NCI-H2029 treated with DMSO at 0.1 percent for 48 hours (cell line): ENCODE measurements around the gene DNAJC27.
A peak's percentile ranks its signal among the peaks of the same experiment; 100 is the strongest.
"Not testable (repeated sequence)": the region's sequence is repeated elsewhere in the genome, so short reads cannot be mapped to it uniquely, and the experiment has no call there.

Experiments used
- DNase-seq: peaks from one replicate; lab custom pipeline; 2025; lab: John Stamatoyannopoulos, UW

DNAJC27 gene

GRCh38 chr2:24971536-24972314, at the start of gene DNAJC27:
Gene DNAJC27 (minus strand): TSS chr2:24971955. CDS start chr2:24971904, 51 bp downstream.
- DNase-seq = peak; percentile 77

- DNase-seq = no peak
Observed at GRCh38 chr2:25018681-25019080, 46.9 kb upstream of the DNAJC27 start.

- DNase-seq = no peak
Observed at GRCh38 chr2:25014631-25015030, 42.9 kb upstream of the DNAJC27 start.

- not testable (repeated sequence) for DNase-seq
Observed at GRCh38 chr2:25011342-25011741, 39.6 kb upstream of the DNAJC27 start.

GRCh38 chr2:25009954-25010353, 38.2 kb upstream of the DNAJC27 start:
- DNase-seq = no peak

GRCh38 chr2:25002066-25002465, 30.3 kb upstream of the DNAJC27 start:
- no peak for DNase-seq

GRCh38 chr2:25001325-25001637, 29.5 kb upstream of the DNAJC27 start:
- DNase-seq = no peak

- DNase-seq = no peak
Observed at GRCh38 chr2:25000503-25001324, 29.0 kb upstream of the DNAJC27 start.

- no peak for DNase-seq
Observed at GRCh38 chr2:25000036-25000435, 28.3 kb upstream of the DNAJC27 start.

- DNase-seq = not testable (repeated sequence)
Observed at GRCh38 chr2:24999097-24999496, 27.3 kb upstream of the DNAJC27 start.

- DNase-seq = no peak
Observed at GRCh38 chr2:24994146-24994724, 22.5 kb upstream of the DNAJC27 start.

- no peak for DNase-seq
Observed at GRCh38 chr2:24993406-24994145, 21.8 kb upstream of the DNAJC27 start.

- no peak for DNase-seq
Observed at GRCh38 chr2:24986372-24986771, 14.6 kb upstream of the DNAJC27 start.

- DNase-seq = no peak
Observed at GRCh38 chr2:24985511-24985910, 13.8 kb upstream of the DNAJC27 start.

GRCh38 chr2:24984912-24985311, 13.2 kb upstream of the DNAJC27 start:
- peak; percentile 20 for DNase-seq

GRCh38 chr2:24981411-24982136, 9.8 kb upstream of the DNAJC27 start:
- DNase-seq = no peak

- no peak for DNase-seq
Observed at GRCh38 chr2:24978661-24979060, 6.9 kb upstream of the DNAJC27 start.

GRCh38 chr2:24977631-24978030, 5.9 kb upstream of the DNAJC27 start:
- no peak for DNase-seq

- DNase-seq = no peak
Observed at GRCh38 chr2:24973812-24974211, 2.1 kb upstream of the DNAJC27 start.

GRCh38 chr2:24972315-24972961, 683 bp upstream of the DNAJC27 start:
- no peak for DNase-seq

GRCh38 chr2:24971286-24971535, 544 bp downstream of the DNAJC27 start:
- no peak for DNase-seq
